Activated CD4-positive, CD25-positive, alpha-beta regulatory T cell treated with anti-CD3 and anti-CD28 coated beads, Interleukin-2, amount 50 U/mL, for 16 hours (primary cell): ENCODE measurements around the gene RNPS1.

Experiments used
- DNase-seq: peaks from one replicate; pipeline ENCODE4 v3.0.0-alpha.2; 2020; ENCODE audit warnings: low read depth, low spot score

The RNPS1 gene

GRCh38 chr16:2235695-2236336 is 32.1 kb downstream of the RNPS1 start:
- no peak for DNase-seq

- no peak for DNase-seq
These were observed 32.7 kb downstream of the RNPS1 start for GRCh38 chr16:2235234-2235651.

GRCh38 chr16:2234813-2235170 is 33.1 kb downstream of the RNPS1 start:
- no peak for DNase-seq

- DNase-seq, result no peak
These were observed 33.8 kb downstream of the RNPS1 start for GRCh38 chr16:2233872-2234812.

- no peak for DNase-seq
These were observed 34.7 kb downstream of the RNPS1 start for GRCh38 chr16:2233046-2233775.

DNA sequence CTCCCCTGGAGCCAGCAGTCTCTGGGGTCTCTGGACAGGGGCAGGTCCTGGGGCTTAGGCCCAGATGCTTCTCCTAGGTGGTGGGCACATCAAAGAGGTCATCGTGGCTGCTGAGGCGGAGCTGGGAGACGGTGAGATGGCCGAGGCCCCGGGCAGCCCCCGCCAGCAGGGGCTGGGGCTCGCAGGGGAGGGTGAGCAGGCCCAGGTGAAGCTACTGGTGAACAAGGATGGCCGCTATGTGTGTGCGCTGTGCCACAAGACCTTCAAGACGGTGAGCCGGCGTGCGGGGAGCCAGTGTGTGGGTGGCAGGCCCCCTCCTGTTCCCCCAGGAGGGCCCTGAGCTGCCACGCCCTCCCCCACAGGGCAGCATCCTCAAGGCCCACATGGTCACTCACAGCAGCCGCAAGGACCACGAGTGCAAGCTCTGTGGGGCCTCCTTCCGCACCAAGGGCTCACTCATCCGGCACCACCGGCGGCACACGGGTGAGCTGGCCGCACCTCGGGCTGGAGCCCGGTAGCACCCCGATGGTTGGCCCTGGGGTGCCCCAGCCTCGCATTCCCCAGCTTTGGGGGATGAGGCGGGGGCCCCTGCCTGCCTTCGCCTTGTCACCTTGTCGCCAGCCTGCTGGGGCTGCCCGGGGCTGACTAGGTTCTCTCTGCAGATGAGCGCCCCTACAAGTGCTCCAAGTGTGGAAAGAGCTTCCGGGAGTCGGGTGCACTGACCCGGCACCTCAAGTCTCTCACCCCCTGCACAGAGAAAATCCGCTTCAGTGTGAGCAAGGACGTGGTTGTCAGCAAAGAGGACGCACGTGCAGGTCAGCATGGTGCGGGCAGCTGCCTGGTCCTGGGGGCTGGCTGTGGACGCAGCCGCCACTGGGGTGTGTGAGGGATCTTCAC is 35.6 kb downstream of the RNPS1 start:
- no peak for DNase-seq

GRCh38 chr16:2231016-2231931 is 36.7 kb downstream of the RNPS1 start:
- no peak for DNase-seq

GRCh38 chr16:2230376-2230775 is 37.5 kb downstream of the RNPS1 start:
- DNase-seq, result no peak

DNA sequence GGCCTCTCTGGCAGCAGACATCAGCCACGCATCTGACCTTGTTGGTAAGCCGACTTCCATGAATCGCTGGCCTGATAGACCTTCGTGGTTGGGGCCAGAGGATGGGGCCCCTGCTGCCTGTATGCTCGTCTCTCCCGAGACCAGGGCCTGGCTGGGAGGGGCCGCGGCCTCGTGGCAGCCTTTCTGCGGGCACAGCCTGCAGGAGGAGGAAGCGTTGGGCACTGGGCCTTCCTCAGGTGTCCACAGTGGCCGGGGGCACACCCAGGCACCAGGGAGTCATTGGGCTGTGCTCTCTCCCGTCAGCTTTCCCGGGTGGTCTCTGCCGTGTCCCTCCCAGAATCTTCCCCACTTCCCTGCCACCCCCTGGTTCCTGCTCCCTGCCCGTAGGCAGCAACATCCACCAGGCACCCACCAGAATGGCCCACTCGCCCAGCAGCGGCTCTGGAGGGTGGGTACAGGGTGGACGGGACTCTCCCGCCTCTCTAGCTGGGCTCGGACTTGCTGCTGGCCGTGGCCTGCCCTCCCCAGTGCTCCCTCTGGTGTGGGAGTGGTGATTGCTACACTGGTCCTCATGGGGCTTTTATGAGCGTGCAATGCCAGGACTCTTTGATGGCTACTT is 38.2 kb downstream of the RNPS1 start:
- no peak for DNase-seq

GRCh38 chr16:2229091-2229490 is 38.8 kb downstream of the RNPS1 start:
- no peak for DNase-seq

GRCh38 chr16:2228161-2228824 is 39.6 kb downstream of the RNPS1 start:
- no peak for DNase-seq

GRCh38 chr16:2226918-2227317 is 41.0 kb downstream of the RNPS1 start:
- DNase-seq, result no peak

- DNase-seq, result no peak
These were observed 41.6 kb downstream of the RNPS1 start for GRCh38 chr16:2226245-2226793.

- no peak for DNase-seq
These were observed 43.9 kb downstream of the RNPS1 start for GRCh38 chr16:2223942-2224486.

DNA sequence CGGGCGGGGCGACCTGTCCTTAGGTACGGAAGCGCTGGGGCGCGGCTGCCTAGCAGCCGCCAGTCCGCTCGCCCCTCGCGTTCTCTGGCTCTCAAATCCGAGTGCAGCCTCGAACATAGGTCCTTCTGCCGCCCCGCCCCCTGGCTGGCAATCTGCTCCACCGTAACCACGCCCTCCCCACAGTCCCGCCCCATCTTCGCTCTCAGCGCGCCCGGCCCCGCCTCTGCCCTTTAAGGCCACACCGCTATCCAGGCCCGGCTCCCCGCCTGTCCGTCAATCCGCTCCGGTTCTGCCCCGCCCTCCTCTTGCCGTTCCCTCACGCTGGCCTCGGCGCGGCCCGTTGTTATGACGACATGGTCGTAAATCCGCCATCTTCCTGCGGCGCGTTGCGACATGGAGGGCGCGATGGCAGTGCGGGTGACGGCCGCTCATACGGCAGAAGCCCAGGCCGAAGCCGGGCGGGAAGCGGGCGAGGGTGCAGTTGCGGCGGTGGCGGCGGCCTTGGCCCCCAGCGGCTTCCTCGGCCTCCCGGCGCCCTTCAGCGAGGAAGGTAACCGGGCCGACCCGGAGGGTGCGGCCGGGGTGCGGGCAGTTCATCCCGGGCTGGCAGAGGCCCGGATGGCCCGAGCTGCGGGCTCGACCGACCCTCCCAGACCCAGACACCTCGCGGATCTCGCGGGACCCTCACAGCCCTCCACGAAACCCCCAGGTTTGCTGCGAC is 44.5 kb downstream of the RNPS1 start, which contains the start of gene E4F1:
Gene E4F1 (plus strand): TSS at position 371 of the 721 bp plus-strand sequence. CDS start 23 bp downstream, at position 394.
- DNase-seq, result peak; percentile 97

DNA sequence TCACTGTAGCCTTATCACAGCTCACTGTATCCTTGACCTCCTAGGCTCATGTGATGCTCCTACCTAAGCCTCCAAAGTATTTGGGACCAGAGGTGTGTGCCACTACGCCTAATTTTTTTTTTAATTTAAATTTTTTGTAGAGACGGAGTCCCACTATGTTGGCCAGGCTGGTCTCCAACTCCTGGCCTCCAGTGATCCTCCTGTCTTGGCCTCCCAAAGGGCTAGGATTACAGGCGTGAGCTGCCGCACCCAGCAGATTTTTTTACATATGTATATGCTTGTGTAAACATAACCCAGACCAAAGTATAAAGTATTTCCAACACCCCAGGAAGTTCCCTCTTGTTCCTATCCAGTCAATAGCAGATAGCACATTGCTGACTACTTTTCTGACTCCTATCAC is 51.6 kb downstream of the RNPS1 start:
- DNase-seq, result no peak

DNA sequence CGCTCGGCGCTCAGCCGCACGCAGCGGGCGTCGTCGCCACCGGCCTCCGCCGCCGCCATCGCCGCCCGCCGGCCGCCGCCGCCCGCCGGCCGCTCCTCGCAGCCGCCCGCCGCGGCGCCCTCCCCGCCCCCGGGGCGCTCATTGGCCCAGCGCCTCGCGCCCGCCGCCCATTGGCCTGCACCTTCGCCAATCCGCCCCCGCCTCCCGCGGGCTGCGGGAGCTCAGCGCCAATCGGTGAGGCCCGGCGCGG is 53.3 kb downstream of the RNPS1 start, which contains the start of gene PGP:
Gene PGP (minus strand): TSS at position 122 of the 250 bp plus-strand sequence. CDS start 63 bp downstream, at position 59.
- DNase-seq, result no peak
